CD4-positive, CD25-positive, alpha-beta regulatory T cell (primary cell): Measurements from ENCODE around the gene JAG1. TPM values are rescaled to one million over a fixed set of nuclear protein-coding genes. Genes with fewer than 3 reads are reported as not detected.

ENCODE experiments used
- ATAC-seq, 2 donors: fragments of 150-1000 bp; cut with Tn5 transposase; one replicate each; pipeline ENCODE4 v1.10.0; 2021; ENCODE audit warnings: low read depth in 2 of 2, moderate number of reproducible peaks in 2 of 2, moderate library complexity in 1 of 2
- DNase-seq, 3 donors: peaks; one replicate each; pipeline versions ENCODE4 v3.0.0 to v3.0.0-alpha.2; 2012 to 2022; ENCODE audit warnings: mixed read lengths in 1 of 3
- H3K27ac ChIP-seq: one replicate; pipeline ENCODE4 v1.7.0; 2013; ENCODE audit warnings: mild to moderate bottlenecking, low read length; ENCODE audit not compliant: insufficient read depth, poor library complexity, severe bottlenecking
- H3K27me3 ChIP-seq: one replicate; pipeline ENCODE4 v1.7.0; 2013; ENCODE audit warnings: low read length; ENCODE audit not compliant: control insufficient read depth, insufficient read depth
- H3K36me3 ChIP-seq: one replicate; pipeline ENCODE4 v1.7.0; 2013; ENCODE audit warnings: mild to moderate bottlenecking, low read length, moderate library complexity; ENCODE audit not compliant: control insufficient read depth, insufficient read depth
- H3K4me1 ChIP-seq: 2 replicates; pipeline ENCODE4 v1.7.0; 2013; ENCODE audit warnings: mild to moderate bottlenecking, low read length; ENCODE audit not compliant: insufficient read depth, control insufficient read depth, poor library complexity, severe bottlenecking
- H3K4me3 ChIP-seq: one replicate; pipeline ENCODE4 v1.7.0; 2013; ENCODE audit warnings: low read depth, mild to moderate bottlenecking, low read length, moderate library complexity
- H3K9me3 ChIP-seq, 2 experiments: 1 replicate in 1 of 2; 2 replicates in 1 of 2; pipeline ENCODE4 v1.7.0; 2013; ENCODE audit warnings: low read length in 2 of 2, mild to moderate bottlenecking in 1 of 2, moderate library complexity in 1 of 2; ENCODE audit not compliant: control insufficient read depth in 2 of 2
- H3K27ac Mint-ChIP-seq, 3 donors: one replicate each; pipeline ENCODE4 v1.8.0; 2020 to 2022; ENCODE audit warnings: mild to moderate bottlenecking in 3 of 3, mixed read lengths in 3 of 3, moderate library complexity in 2 of 3
- H3K27me3 Mint-ChIP-seq: one replicate; pipeline ENCODE4 v1.8.0; 2022; ENCODE audit warnings: mild to moderate bottlenecking, mixed read lengths
- H3K36me3 Mint-ChIP-seq: one replicate; pipeline ENCODE4 v1.8.0; 2020; ENCODE audit warnings: mixed read lengths
- H3K4me1 Mint-ChIP-seq, 4 donors: one replicate each; pipeline ENCODE4 v1.8.0; 2020 to 2022; ENCODE audit warnings: mixed read lengths in 4 of 4, mild to moderate bottlenecking in 1 of 4
- H3K4me3 Mint-ChIP-seq, 4 donors: one replicate each; pipeline ENCODE4 v1.8.0; 2020 to 2022; ENCODE audit warnings: mild to moderate bottlenecking in 4 of 4, mixed read lengths in 4 of 4, moderate library complexity in 3 of 4
- H3K9me3 Mint-ChIP-seq, 7 donors: one replicate each; pipeline ENCODE4 v1.8.0; 2020 to 2022; ENCODE audit warnings: mixed read lengths in 7 of 7, mild to moderate bottlenecking in 3 of 7, moderate library complexity in 2 of 7
- polyA plus RNA-seq, 4 donors: library from polyadenylated mRNA; unstranded; fragments of 300-500 nt; fragmentation: Illumina TruSeq; gene quantifications; one replicate each; pipeline ENCODE4 v1.2.3, GENCODE V29; 2021
- total RNA-seq: library from RNA; stranded (reverse); gene quantifications from one replicate; pipeline ENCODE4 v1.2.3, GENCODE V29; 2022

JAG1 gene
- total and polyA plus RNA-seq, 5 donors from 2014 or later = 0.03 to 0.30 (median 0.05) TPM; not detected in 1

DNA sequence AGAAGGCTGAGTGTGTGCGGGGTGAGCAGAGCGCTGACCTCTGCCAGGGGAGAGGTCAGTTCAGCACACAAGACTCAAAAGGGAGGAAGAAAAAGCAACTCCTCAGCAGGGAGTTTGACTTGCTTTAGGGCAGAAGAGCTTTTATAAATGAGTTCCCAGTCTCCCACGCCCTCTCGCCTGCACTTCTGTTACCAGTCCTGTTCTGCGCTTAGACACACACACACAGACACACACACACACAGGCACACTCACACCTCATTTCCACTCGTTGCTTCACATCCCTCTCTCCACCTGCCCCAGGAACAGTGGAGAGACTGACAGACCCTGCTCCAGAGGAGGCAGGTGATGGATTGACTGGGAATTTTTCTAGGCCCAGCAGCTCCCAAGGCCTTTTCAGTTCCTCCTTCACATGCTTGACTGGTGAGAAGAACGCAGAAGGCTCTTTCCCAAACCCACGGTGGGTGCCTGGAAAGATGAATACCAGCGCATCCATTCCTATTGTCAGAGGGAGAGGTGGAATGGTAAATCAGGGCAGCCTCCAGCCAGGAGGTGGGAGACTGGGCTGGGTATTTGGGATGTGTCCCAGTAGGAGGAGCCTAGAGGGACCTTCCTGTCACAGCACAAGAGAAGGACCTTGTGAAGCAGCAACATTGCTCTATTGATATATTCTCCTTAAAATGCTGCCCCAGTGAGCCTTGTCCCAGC lies 43.7 kb downstream of the JAG1 start:
- H3K4me1 ChIP-seq = no peaks in the 10 kb centered on the region
- Mint-ChIP-seq H3K27ac (no peak overlapping the region), H3K36me3 (peaks cover 6% of the 10 kb centered on the region), H3K27me3 (no peaks in the 10 kb centered on the region), H3K9me3 (no peaks in the 10 kb centered on the region), H3K4me3 (no peak overlapping the region), H3K4me1 (peaks cover 0 to 2% (median 0%) of the 10 kb centered on the region in 4 donors)
- H3K36me3 ChIP-seq = no peaks in the 10 kb centered on the region
- ATAC-seq = no peak
- no peak overlapping the region for H3K27ac ChIP-seq
- no peak overlapping the region for H3K4me3 ChIP-seq
- no peaks in the 10 kb centered on the region for H3K27me3 ChIP-seq
- no peaks in the 10 kb centered on the region for H3K9me3 ChIP-seq
- DNase-seq = no peak

DNA sequence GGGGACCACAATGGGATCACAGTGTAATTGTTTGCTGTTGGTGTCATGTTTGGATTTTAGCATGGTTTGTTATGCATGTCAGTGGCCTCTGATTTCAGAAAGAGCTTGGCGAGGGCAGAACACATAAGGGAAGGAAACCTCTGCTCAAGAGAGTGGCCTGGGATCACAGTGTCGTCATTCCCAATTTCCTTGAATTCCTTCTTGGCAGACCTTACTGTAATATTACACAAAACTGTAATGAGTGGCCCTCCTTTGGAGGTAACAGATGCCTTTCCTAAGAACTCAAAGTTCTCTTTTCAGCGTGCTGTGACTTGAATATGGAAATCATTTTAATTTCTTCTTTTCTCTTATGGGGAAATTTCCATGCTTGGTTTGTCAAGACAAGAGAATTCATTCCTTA lies 46.9 kb downstream of the JAG1 start:
- Histone ChIP-seq H3K4me1 (no peaks in the 10 kb centered on the region), H3K27ac (no peak overlapping the region), H3K4me3 (no peak overlapping the region), H3K36me3 (peaks cover 2% of the 10 kb centered on the region), H3K27me3 (no peaks in the 10 kb centered on the region), H3K9me3 (no peaks in the 10 kb centered on the region)
- DNase-seq = no peak
- Mint-ChIP-seq H3K36me3 (peaks cover 12% of the 10 kb centered on the region), H3K27ac (no peak overlapping the region), H3K9me3 (no peaks in the 10 kb centered on the region), H3K4me1 (peaks cover 0 to 2% (median 0%) of the 10 kb centered on the region in 4 donors), H3K4me3 (no peak overlapping the region), H3K27me3 (no peaks in the 10 kb centered on the region)
- no peak for ATAC-seq

DNA sequence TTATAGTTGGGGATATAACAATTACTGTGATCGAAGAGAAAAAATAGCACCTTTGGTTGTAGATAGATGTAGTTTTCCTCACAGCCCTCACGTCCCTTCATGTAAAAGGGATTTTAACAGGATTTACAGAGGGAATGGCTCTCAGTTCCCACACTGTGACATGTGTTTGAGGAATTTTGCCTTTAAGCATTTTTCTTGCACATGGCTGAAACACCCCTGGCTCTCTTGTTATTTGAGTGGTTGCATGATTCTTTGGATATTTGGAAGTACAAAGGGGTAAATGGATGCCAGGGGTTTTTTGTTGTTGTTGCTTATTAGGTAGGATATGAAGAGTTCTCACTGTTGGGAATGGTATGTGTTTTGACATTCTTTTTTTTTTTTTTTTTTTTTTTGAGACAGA lies 48.2 kb downstream of the JAG1 start:
- peaks cover 2% of the 10 kb centered on the region for H3K36me3 ChIP-seq
- Mint-ChIP-seq H3K4me1 (peaks cover 0 to 2% (median 0%) of the 10 kb centered on the region in 4 donors), H3K27me3 (no peaks in the 10 kb centered on the region), H3K36me3 (peaks cover 18% of the 10 kb centered on the region), H3K9me3 (no peaks in the 10 kb centered on the region), H3K27ac (no peak overlapping the region), H3K4me3 (no peak overlapping the region)
- no peak overlapping the region for H3K27ac ChIP-seq
- ATAC-seq (no peak), DNase-seq (no peak)
- no peaks in the 10 kb centered on the region for H3K27me3 ChIP-seq
- H3K9me3 ChIP-seq = no peaks in the 10 kb centered on the region
- no peak overlapping the region for H3K4me3 ChIP-seq
- H3K4me1 ChIP-seq = no peaks in the 10 kb centered on the region

DNA sequence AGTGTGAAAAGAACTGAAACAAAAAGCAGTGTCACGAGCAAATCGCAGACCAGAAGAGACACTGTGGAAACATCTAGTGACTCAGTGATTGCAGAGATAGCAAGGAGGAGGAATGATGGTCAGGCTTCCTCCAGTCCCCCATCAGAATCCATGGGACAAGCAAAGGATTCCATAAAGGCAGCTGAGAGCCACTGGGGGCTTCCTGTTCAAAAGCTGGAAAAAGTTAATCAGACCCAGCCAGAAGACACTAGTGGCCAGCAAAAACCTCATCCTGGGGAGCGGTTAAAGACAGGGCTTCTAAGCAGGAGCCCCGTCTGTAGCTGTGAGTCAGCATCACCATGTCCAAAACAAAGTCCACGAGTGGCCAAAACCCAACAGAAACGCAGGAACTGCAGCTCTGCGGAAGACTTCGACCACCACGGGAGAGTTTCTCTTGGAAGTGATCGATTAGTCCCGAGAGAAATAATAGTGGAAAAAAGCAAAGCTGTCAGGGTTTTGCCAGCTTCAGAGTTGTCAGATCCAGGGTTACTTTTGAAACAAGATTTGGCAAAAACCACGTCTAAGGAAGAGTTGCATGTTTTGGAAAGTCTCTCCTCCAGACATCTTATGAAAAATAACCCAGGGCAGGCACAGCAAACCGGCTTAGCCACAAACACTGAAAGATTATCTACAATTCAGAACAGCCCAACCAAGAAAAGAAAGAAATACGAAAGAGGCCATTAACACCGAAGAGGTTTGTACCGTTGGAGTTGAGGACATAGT lies 51.0 kb downstream of the JAG1 start:
- Histone ChIP-seq H3K9me3 (no peaks in the 10 kb centered on the region), H3K4me3 (no peak overlapping the region), H3K36me3 (peaks cover 2% of the 10 kb centered on the region), H3K27me3 (no peaks in the 10 kb centered on the region), H3K27ac (no peak overlapping the region), H3K4me1 (no peaks in the 10 kb centered on the region)
- ATAC-seq = no peak
- Mint-ChIP-seq H3K4me1 (peaks cover 0 to 2% (median 0%) of the 10 kb centered on the region in 4 donors), H3K27me3 (no peaks in the 10 kb centered on the region), H3K36me3 (peaks cover 15% of the 10 kb centered on the region), H3K9me3 (no peaks in the 10 kb centered on the region), H3K4me3 (no peak overlapping the region), H3K27ac (no peak overlapping the region)
- DNase-seq = no peak

DNA sequence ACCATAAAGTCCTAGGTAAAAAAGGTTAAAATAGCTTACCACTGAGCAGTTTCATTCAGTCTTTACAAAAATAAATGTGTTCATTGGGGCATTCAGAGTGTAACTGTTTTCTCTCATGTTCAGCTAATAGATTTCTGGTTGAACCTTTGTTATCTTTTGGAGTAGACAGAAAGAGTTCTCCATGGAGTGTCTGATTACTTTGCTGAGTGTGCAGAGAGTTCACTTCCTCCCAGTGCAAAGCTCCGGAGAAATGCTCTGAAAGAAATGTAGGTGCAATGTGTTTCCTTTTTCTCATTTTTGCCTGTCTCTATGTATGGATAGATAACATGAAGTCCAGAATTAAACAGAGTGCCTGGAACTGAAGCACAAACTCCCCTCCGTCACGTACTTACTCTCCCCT lies 52.6 kb downstream of the JAG1 start:
- peaks cover 0 to 2% (median 0%) of the 10 kb centered on the region in 4 donors for H3K4me1 Mint-ChIP-seq

DNA sequence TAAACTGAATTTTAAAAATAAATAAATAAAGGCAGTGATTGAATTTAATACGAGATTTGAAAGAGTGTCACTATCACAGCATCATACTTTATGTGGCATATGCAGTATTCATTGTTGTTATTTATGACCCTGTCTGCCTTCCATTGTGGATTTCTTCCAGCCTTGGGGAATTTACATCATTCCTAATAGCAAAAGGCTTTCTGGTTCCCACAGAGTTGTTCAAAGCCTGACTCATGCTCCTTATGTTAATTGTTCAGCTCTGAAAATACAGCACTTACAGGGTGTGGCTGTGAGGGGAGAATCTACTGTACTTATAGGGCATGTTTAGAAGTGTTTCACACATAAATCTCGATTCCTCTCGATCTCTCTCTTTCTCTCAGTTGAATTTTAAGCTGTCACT lies 54.4 kb downstream of the JAG1 start:
- peaks cover 0 to 2% (median 0%) of the 10 kb centered on the region in 7 donors for H3K9me3 Mint-ChIP-seq

More for the DNA sequence above, 52.6 kb downstream of the JAG1 start:
- Mint-ChIP-seq H3K27ac (peak overlapping the region in 2 of 3 donors; percentile 9 to 57), H3K9me3 (no peaks in the 10 kb centered on the region), H3K27me3 (no peaks in the 10 kb centered on the region), H3K36me3 (peaks cover 21% of the 10 kb centered on the region), H3K4me3 (no peak overlapping the region)
- Histone ChIP-seq H3K36me3 (peaks cover 2% of the 10 kb centered on the region), H3K27ac (no peak overlapping the region), H3K4me3 (no peak overlapping the region), H3K27me3 (no peaks in the 10 kb centered on the region), H3K4me1 (no peaks in the 10 kb centered on the region), H3K9me3 (no peaks in the 10 kb centered on the region)
- no peak for ATAC-seq
- no peak for DNase-seq

DNA sequence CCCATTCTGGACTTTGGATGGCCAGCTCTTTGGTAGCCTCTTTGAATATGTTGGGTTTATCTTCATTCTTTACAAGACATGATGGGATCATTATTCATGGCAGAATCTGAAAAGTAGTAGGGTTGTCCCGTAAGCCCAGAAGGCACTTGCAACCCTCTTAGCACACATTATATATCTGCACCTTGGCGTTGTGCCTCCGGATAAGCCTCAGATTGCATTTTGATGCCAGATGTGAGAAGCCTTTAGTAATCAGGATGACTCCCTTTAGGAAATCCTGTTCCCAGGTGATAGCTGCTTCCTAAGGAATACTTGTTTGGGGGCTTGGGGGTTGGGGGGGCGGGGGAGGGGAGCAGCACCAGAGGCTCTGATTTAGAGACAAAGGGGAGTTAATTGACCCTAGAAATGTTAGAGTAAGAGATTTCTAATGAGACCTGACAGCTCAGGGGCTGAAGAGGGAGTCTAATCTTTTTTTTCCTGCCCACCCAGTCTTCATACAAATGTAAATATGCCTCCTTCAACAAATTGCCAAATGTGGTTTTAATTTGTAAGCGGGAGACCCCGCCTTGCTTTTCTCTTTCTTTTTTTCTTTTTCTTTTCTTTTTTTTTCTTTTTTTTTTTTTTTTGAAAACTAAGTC lies 55.1 kb downstream of the JAG1 start:
- no peak overlapping the region for H3K27ac ChIP-seq
- no peaks in the 10 kb centered on the region for H3K9me3 ChIP-seq
- H3K4me1 Mint-ChIP-seq = no peaks in the 10 kb centered on the region
- no peaks in the 10 kb centered on the region for H3K4me1 ChIP-seq
- peaks cover 5% of the 10 kb centered on the region for H3K36me3 ChIP-seq
- H3K4me3 Mint-ChIP-seq = no peak overlapping the region
- peaks cover 32% of the 10 kb centered on the region for H3K36me3 Mint-ChIP-seq
- DNase-seq (no peak), ATAC-seq (no peak)
- no peak overlapping the region for H3K4me3 ChIP-seq
- H3K27me3 ChIP-seq = no peaks in the 10 kb centered on the region
- peaks cover 0 to 2% (median 0%) of the 10 kb centered on the region in 7 donors for H3K9me3 Mint-ChIP-seq
- no peaks in the 10 kb centered on the region for H3K27me3 Mint-ChIP-seq
- H3K27ac Mint-ChIP-seq = no peak overlapping the region

More for the DNA sequence above, 54.4 kb downstream of the JAG1 start:
- no peak overlapping the region for H3K27ac ChIP-seq
- H3K27ac Mint-ChIP-seq = no peak overlapping the region
- DNase-seq (no peak), ATAC-seq (no peak)
- H3K36me3 Mint-ChIP-seq = peaks cover 28% of the 10 kb centered on the region
- H3K4me3 ChIP-seq = no peak overlapping the region
- no peaks in the 10 kb centered on the region for H3K9me3 ChIP-seq
- H3K27me3 ChIP-seq = no peaks in the 10 kb centered on the region
- H3K36me3 ChIP-seq = peaks cover 7% of the 10 kb centered on the region
- H3K4me3 Mint-ChIP-seq = no peak overlapping the region
- H3K4me1 Mint-ChIP-seq = no peaks in the 10 kb centered on the region
- H3K4me1 ChIP-seq = no peaks in the 10 kb centered on the region
- no peaks in the 10 kb centered on the region for H3K27me3 Mint-ChIP-seq
